HFFc6 (cell line): Measurements from ENCODE around the gene OTUD6A. TPM values are rescaled to one million over a fixed set of nuclear protein-coding genes. Genes with fewer than 3 reads are reported as not detected.

ENCODE experiments used
- DNase-seq: peaks from one replicate; pipeline ENCODE4 v3.0.0-alpha.2; 2018
- H3K27ac Mint-ChIP-seq: 2 replicates; pipeline ENCODE4 v1.8.0; 2020; ENCODE audit warnings: mild to moderate bottlenecking, mixed read lengths
- H3K27me3 Mint-ChIP-seq: 2 replicates; pipeline ENCODE4 v1.8.0; 2021; ENCODE audit warnings: mild to moderate bottlenecking, moderate library complexity, mixed read lengths; ENCODE audit not compliant: insufficient read depth
- H3K36me3 Mint-ChIP-seq: 2 replicates; pipeline ENCODE4 v1.8.0; 2021; ENCODE audit warnings: low read depth, mixed read lengths
- H3K4me1 Mint-ChIP-seq: 2 replicates; pipeline ENCODE4 v1.8.0; 2020; ENCODE audit warnings: low read depth, mixed read lengths
- H3K4me3 Mint-ChIP-seq: 2 replicates; pipeline ENCODE4 v1.8.0; 2020; ENCODE audit warnings: mild to moderate bottlenecking, moderate library complexity, mixed read lengths
- H3K9me3 Mint-ChIP-seq: 2 replicates; pipeline ENCODE4 v1.8.0; 2020; ENCODE audit warnings: mild to moderate bottlenecking, mixed read lengths
- CTCF ChIP-seq: fragments of 200-600 bp; sonication (generic); IDR thresholded peaks from 2 replicates; pipeline ENCODE4 v1.5.0; 2021; ENCODE audit warnings: antibody characterized with exemption, mild to moderate bottlenecking
- total RNA-seq, 6 experiments: library from RNA; stranded (reverse); fragmentation: NEBNext Ultra II Directional; extraction: Animal tissue kit (Norgen Biotek cat#: 25700); gene quantifications; 2 replicates in 1 of 6; 3 replicates in 5 of 6; pipeline ENCODE4 v1.2.3, GENCODE V29; 2021

OTUD6A gene
- total RNA-seq, 6 experiments from 2014 or later, result not detected

- H3K27me3 Mint-ChIP-seq, result peaks cover 7% of the 10 kb centered on the region
- no peak for DNase-seq
- H3K9me3 Mint-ChIP-seq, result no peaks in the 10 kb centered on the region
- H3K27ac Mint-ChIP-seq, result no peak overlapping the region
- no peaks in the 10 kb centered on the region for H3K4me1 Mint-ChIP-seq
- no peak overlapping the region for H3K4me3 Mint-ChIP-seq
- TF ChIP-seq CTCF, result no peak
- H3K36me3 Mint-ChIP-seq, result no peaks in the 10 kb centered on the region
These were observed 799 bp downstream of the OTUD6A start for GRCh38 chrX:70062961-70063550.

DNA sequence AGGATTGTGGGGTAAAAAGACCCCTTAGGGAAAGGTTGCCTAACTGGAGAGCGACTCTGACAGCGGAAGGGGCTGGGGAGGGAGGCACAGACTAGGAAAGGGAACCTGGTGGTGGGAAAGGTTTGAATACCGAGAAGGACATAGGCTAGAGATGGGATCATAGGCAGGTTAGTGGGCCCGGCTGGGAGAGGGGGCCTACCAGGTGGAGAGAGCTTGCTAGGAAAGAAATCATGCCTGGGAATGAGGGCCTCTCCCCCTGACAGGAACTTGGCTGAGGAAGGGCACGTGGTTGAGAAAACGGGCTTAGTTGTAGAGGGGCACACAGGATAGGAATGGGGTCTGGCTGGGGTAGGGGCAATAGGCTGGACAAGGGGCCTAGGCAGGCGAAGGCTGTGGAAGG lies 4.4 kb downstream of the OTUD6A start:
- no peaks in the 10 kb centered on the region for H3K9me3 Mint-ChIP-seq
- no peaks in the 10 kb centered on the region for H3K36me3 Mint-ChIP-seq
- no peak for DNase-seq
- TF ChIP-seq CTCF, result no peak
- no peaks in the 10 kb centered on the region; the same call in 1 of the 2 replicates for H3K4me1 Mint-ChIP-seq
- no peak overlapping the region for H3K27ac Mint-ChIP-seq
- peaks cover 11% of the 10 kb centered on the region for H3K27me3 Mint-ChIP-seq
- no peak overlapping the region for H3K4me3 Mint-ChIP-seq

DNA sequence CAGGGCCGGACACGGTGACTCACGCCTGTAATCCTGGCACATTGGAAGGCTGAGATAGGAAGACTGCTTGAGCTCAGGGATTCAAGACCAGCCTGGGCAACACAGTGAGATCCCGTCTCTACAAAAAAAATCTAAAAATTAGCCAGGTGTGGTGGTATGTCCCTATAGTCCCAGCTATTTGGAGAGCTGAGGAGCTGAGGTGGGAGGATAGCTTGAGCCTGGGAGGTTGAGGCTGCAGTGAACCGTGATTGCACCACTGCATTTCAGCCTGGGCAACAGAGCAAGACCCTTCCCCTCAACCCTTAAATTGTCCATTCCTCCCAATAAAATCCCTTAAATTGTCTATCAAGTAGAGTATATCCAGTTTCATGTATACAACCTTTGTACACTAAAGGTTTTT lies 17.0 kb downstream of the OTUD6A start:
- no peak for TF ChIP-seq CTCF
- H3K27me3 Mint-ChIP-seq, result no peaks in the 10 kb centered on the region; the same call in 1 of the 2 replicates
- no peak overlapping the region for H3K27ac Mint-ChIP-seq
- H3K4me3 Mint-ChIP-seq, result no peak overlapping the region
- H3K4me1 Mint-ChIP-seq, result no peaks in the 10 kb centered on the region
- H3K9me3 Mint-ChIP-seq, result no peaks in the 10 kb centered on the region
- no peaks in the 10 kb centered on the region for H3K36me3 Mint-ChIP-seq
- no peak for DNase-seq

GRCh38 chrX:70079870-70080269 lies 17.6 kb downstream of the OTUD6A start:
- H3K9me3 Mint-ChIP-seq, result no peaks in the 10 kb centered on the region
- H3K27me3 Mint-ChIP-seq, result no peaks in the 10 kb centered on the region; the same call in 1 of the 2 replicates
- no peaks in the 10 kb centered on the region for H3K36me3 Mint-ChIP-seq
- DNase-seq, result no peak
- no peak for TF ChIP-seq CTCF
- H3K4me1 Mint-ChIP-seq, result no peaks in the 10 kb centered on the region
- H3K4me3 Mint-ChIP-seq, result no peak overlapping the region
- no peak overlapping the region for H3K27ac Mint-ChIP-seq

- H3K9me3 Mint-ChIP-seq, result no peaks in the 10 kb centered on the region
- H3K4me1 Mint-ChIP-seq, result peaks cover 1% of the 10 kb centered on the region; the same call in 1 of the 2 replicates
- H3K4me3 Mint-ChIP-seq, result no peak overlapping the region
- no peak for DNase-seq
- no peak overlapping the region for H3K27ac Mint-ChIP-seq
- H3K36me3 Mint-ChIP-seq, result no peaks in the 10 kb centered on the region
- H3K27me3 Mint-ChIP-seq, result no peaks in the 10 kb centered on the region; the same call in 1 of the 2 replicates
- TF ChIP-seq CTCF, result no peak
These were observed 20.5 kb downstream of the OTUD6A start for GRCh38 chrX:70082723-70083122.
